HepG2 (cell line): ENCODE measurements around the gene ZNF316. TPM values are rescaled to one million over a fixed set of nuclear protein-coding genes. Genes with fewer than 3 reads are reported as not detected.

Source experiments
- ATAC-seq: fragments of 200-7000 bp; cut with Tn5 transposase; 3 replicates; pipeline ENCODE4 v1.9.1; 2020; ENCODE audit warnings: mild to moderate bottlenecking, moderate library complexity
- BruUV-seq: library from RNA; stranded (reverse); fragments of 400-500 nt; replicated peaks from 2 replicates; lab custom pipeline; 2021; lab: Mats Ljungman, UMichigan
- CTCF ChIA-PET: fragments of 300-600 bp; formaldehyde crosslinking; extraction: SDS; loops from one replicate; lab custom pipeline; 2021; ENCODE audit warnings: low total read pairs, inconsistent platforms, low intra/inter-chr PET ratio; lab: Yijun Ruan, JAX
- POLR2A ChIA-PET: fragments of 350-600 bp; sonication (Branson Sonifier 250); formaldehyde crosslinking; loops from one replicate; lab custom pipeline; 2020; ENCODE audit warnings: antibody characterized with exemption, inconsistent platforms; lab: Yijun Ruan, JAX
- DNase-seq: peaks from one replicate; pipeline ENCODE4 v3.0.0-alpha.2; 2015; ENCODE audit warnings: low spot score
- FAIRE-seq: peaks from 3 replicates; lab custom pipeline; 2011; peaks lifted over from hg19 to GRCh38; lab: Jason Lieb, UNC
- H2AFZ ChIP-seq: one replicate; pipeline ENCODE4 v1.6.1; 2011; ENCODE audit warnings: low read length, inconsistent platforms
- H3K27ac ChIP-seq: fragments of 300-600 bp; 3 replicates; pipeline ENCODE4 v1.8.0; 2011; ENCODE audit warnings: mixed run types, mild to moderate bottlenecking, mixed read lengths, low read length, inconsistent platforms; ENCODE audit not compliant: insufficient read depth; ENCODE audit errors: extremely low read length
- H3K27me3 ChIP-seq, 2 experiments: fragments of 200-600 bp in 1 of 2; 2 replicates in 1 of 2; 3 replicates in 1 of 2; pipeline versions ENCODE4 v1.6.0 to v1.8.0; 2011; ENCODE audit warnings: low read length in 2 of 2, mild to moderate bottlenecking in 2 of 2, moderate library complexity in 2 of 2, inconsistent platforms in 1 of 2; ENCODE audit not compliant: insufficient read depth in 2 of 2, control insufficient read depth in 1 of 2
- H3K36me3 ChIP-seq, 2 experiments: fragments of 200-600 bp in 1 of 2; replicated peaks in 1 of 2; 2 replicates in 1 of 2; 3 replicates in 1 of 2; pipeline versions ENCODE4 v1.5.1 to v1.8.0; 2011; ENCODE audit warnings: low read length in 2 of 2, inconsistent platforms in 1 of 2; ENCODE audit not compliant: insufficient read depth in 2 of 2, control insufficient read depth in 1 of 2
- H3K4me1 ChIP-seq: 2 replicates; pipeline ENCODE4 v1.5.1; 2012; ENCODE audit warnings: low read length, inconsistent platforms; ENCODE audit not compliant: insufficient read depth
- H3K4me2 ChIP-seq: 2 replicates; pipeline ENCODE4 v1.6.0; 2011; ENCODE audit warnings: low read depth, low read length, inconsistent platforms
- H3K4me3 ChIP-seq, 3 experiments: fragments of 200-600 bp in 1 of 3; sonication (generic), shearing (Covaris generic) in 1 of 3; replicated peaks in 1 of 3; 2 replicates each; pipeline ENCODE4 v1.5.1; 2011 to 2016; ENCODE audit warnings: low read length in 3 of 3, inconsistent platforms in 2 of 3, low read depth in 2 of 3, mild to moderate bottlenecking in 2 of 3, control low read depth in 1 of 3, mixed read lengths in 1 of 3; ENCODE audit not compliant: insufficient read depth in 1 of 3
- H3K79me2 ChIP-seq: one replicate; pipeline ENCODE4 v1.6.1; 2011; ENCODE audit warnings: low read length, inconsistent platforms; ENCODE audit not compliant: insufficient read depth
- H3K9ac ChIP-seq: 2 replicates; pipeline ENCODE4 v1.6.0; 2011; ENCODE audit warnings: mild to moderate bottlenecking, low read depth, low read length, inconsistent platforms; ENCODE audit not compliant: insufficient read depth
- H3K9me3 ChIP-seq: 2 replicates; pipeline ENCODE4 v1.5.1; 2012; ENCODE audit warnings: mild to moderate bottlenecking, low read length
- H4K20me1 ChIP-seq: 2 replicates; pipeline ENCODE4 v1.6.0; 2011; ENCODE audit warnings: inconsistent platforms, mild to moderate bottlenecking, low read length, moderate library complexity; ENCODE audit not compliant: insufficient read depth
- GPBP1L1 ChIP-seq: sonication (generic); formaldehyde crosslinking; IDR thresholded peaks from 2 replicates; pipeline ENCODE4 v1.5.0; 2020; ENCODE audit warnings: mild to moderate bottlenecking, missing genetic modification reagents
- PHB2 ChIP-seq: fragments of 450-650 bp; IDR thresholded peaks from 2 replicates; pipeline ENCODE4 v1.6.1; 2018; ENCODE audit not compliant: partially characterized antibody
- SALL1 ChIP-seq: sonication (generic); formaldehyde crosslinking; IDR thresholded peaks from 2 replicates; pipeline ENCODE4 v1.8.0; 2022; ENCODE audit warnings: mild to moderate bottlenecking, missing genetic modification reagents
- SUZ12 ChIP-seq: fragments of 150-350 bp; IDR thresholded peaks from 2 replicates; pipeline ENCODE4 v1.6.1; 2014; ENCODE audit warnings: low read depth, low read length
- ZBTB39 ChIP-seq: sonication (generic); formaldehyde crosslinking; IDR thresholded peaks from 2 replicates; pipeline ENCODE4 v1.5.0; 2020; ENCODE audit warnings: missing genetic modification reagents
- ZBTB46 ChIP-seq: sonication (generic); formaldehyde crosslinking; IDR thresholded peaks from 2 replicates; pipeline ENCODE4 v1.4.0; 2020; ENCODE audit warnings: mild to moderate bottlenecking, missing genetic modification reagents, borderline replicate concordance
- ZNF143 ChIP-seq: sonication (generic); formaldehyde crosslinking; IDR thresholded peaks from 2 replicates; pipeline ENCODE4 v1.4.0; 2020; ENCODE audit warnings: missing genetic modification reagents
- ZNF33B ChIP-seq: sonication (generic); formaldehyde crosslinking; IDR thresholded peaks from 2 replicates; pipeline ENCODE4 v1.5.1; 2020; ENCODE audit warnings: mild to moderate bottlenecking, missing genetic modification reagents
- ZNF350 ChIP-seq: sonication (generic); formaldehyde crosslinking; IDR thresholded peaks from 2 replicates; pipeline ENCODE4 v1.4.0; 2020; ENCODE audit warnings: mild to moderate bottlenecking, low read depth, missing genetic modification reagents, borderline replicate concordance
- ZNF687 ChIP-seq: sonication (generic); formaldehyde crosslinking; IDR thresholded peaks from 2 replicates; pipeline ENCODE4 v1.5.1; 2020; ENCODE audit warnings: mild to moderate bottlenecking, missing genetic modification reagents, moderate library complexity
- ZNF737 ChIP-seq: sonication (generic); formaldehyde crosslinking; IDR thresholded peaks from 2 replicates; pipeline ENCODE4 v1.5.0; 2020; ENCODE audit warnings: missing genetic modification reagents, mild to moderate bottlenecking, borderline replicate concordance
- ZNF761 ChIP-seq: sonication (generic); formaldehyde crosslinking; conservative IDR thresholded peaks from 2 replicates; pipeline ENCODE4 v1.4.0; 2020; ENCODE audit warnings: mild to moderate bottlenecking, missing genetic modification reagents
- WGBS: methylation state at CpG from one replicate; pipeline ENCODE4 v1.1.6; 2017; ENCODE audit warnings: low lambda C conversion rate; 5-methylcytosine and 5-hydroxymethylcytosine counted together
- in situ Hi-C: cut with HindIII; loops from 2 replicates; pipeline ENCODE4 v1.10.0; 2017; ENCODE audit warnings: low pct_unique_long_range_greater_than_20kb; ENCODE audit not compliant: extremely low pct_ligation_motif_present
- intact Hi-C: fragments of 100-400 bp; cut with micrococcal nuclease; formaldehyde crosslinking; loops from one replicate; pipeline ENCODE4 v1.10.0; 2022; ENCODE audit not compliant: unreplicated experiment
- polyA plus RNA-seq, 8 experiments: library from polyadenylated mRNA; depleted of rRNA in 3 of 8; stranded (reverse) in 7 of 8; unstranded in 1 of 8; fragments of >200 nt; fragmentation: Illumina TruSeq in 4 of 8; extraction: Trizol in 4 of 8; gene quantifications; 2 replicates each; pipeline versions ENCODE4 v1.2.1 to v1.2.3, GENCODE V29; 2011 to 2016; ENCODE audit warnings: low read depth in 4 of 8, missing spikeins in 1 of 8, mixed read lengths in 1 of 8; ENCODE audit not compliant: insufficient read depth in 1 of 8
- total RNA-seq, 5 experiments: library from RNA; depleted of rRNA; stranded (reverse); fragments of >200 nt; fragmentation: Illumina TruSeq; extraction: Trizol; gene quantifications; 2 replicates each; pipeline ENCODE4 v1.2.3, GENCODE V29; 2016; ENCODE audit warnings: low read depth in 1 of 5

Gene ZNF316
- total and polyA plus RNA-seq, 2 of the 13 experiments (the other 11 are each of a cell fraction or from before 2014, with no cell fraction given): 4.3 to 9.9 TPM

- TF ChIP-seq SALL1 (CRISPR knock-in tag) (0 out of 2 replicates have a peak, but pooled peaks have one; percentile 21), ZNF143 (peak; percentile 71), PHB2 (no peak), ZNF687 (CRISPR knock-in tag) (peak; percentile 62)
- TF ChIP-seq, all 625 proteins: peak for 4
These were observed 6.9 kb upstream of the ZNF316 start (continued) for GRCh38 chr7:6630007-6630849.

GRCh38 chr7:6631605-6632004 is 5.5 kb upstream of the ZNF316 start:
- Histone ChIP-seq H3K27me3 (peaks cover 0 to 6% of the 10 kb centered on the region in 2 experiments; a peak in 2 of 5 replicates), H3K27ac (no peak overlapping the region), H3K4me1 (peaks cover 30% of the 10 kb centered on the region), H3K36me3 (no peaks in the 10 kb centered on the region), H3K4me2 (peak overlapping the region; percentile 35), H3K9me3 (no peaks in the 10 kb centered on the region), H3K79me2 (no peaks in the 10 kb centered on the region), H2AFZ (no peak overlapping the region), H4K20me1 (no peaks in the 10 kb centered on the region), H3K9ac (no peak overlapping the region), H3K4me3 (no peak overlapping the region)
- CTCF ChIA-PET: no interaction called here
- ATAC-seq (peak; percentile 17), FAIRE-seq (no peak), DNase-seq (no peak)
- BruUV-seq: no TSS peak
- WGBS: 22% methylated on average over 7 of the region's 7 CpGs
- POLR2A ChIA-PET: no interaction called here
- intact Hi-C loops (no loop called here), in situ Hi-C loops (no loop called here)
- TF ChIP-seq ZNF761 (CRISPR knock-in tag): no peak
- TF ChIP-seq GPBP1L1 (CRISPR knock-in tag): no peak
- TF ChIP-seq ZBTB39 (CRISPR knock-in tag): no peak
- no peak for TF ChIP-seq ZBTB46 (CRISPR knock-in tag)
- no peak for TF ChIP-seq ZNF33B (CRISPR knock-in tag)
- no peak for TF ChIP-seq ZNF737 (CRISPR knock-in tag)
- TF ChIP-seq ZNF350 (CRISPR knock-in tag): no peak
- TF ChIP-seq SUZ12: no peak
